ENCODE data around the gene PRKCA. TPM values are rescaled to one million over a fixed set of nuclear protein-coding genes. Genes with fewer than 3 reads are reported as not detected.

The PRKCA gene
- polyA plus RNA-seq, 1 donor = 24.4 TPM

- H3K9me3 ChIP-seq (ENCODE audit: control insufficient read depth, low read depth, low read length) = no peaks in the 10 kb centered on the region
- H3K4me3 ChIP-seq (ENCODE audit: low read length) = no peak overlapping the region
- H3K27ac ChIP-seq (ENCODE audit: low read length) = no peak overlapping the region
- peaks cover 42% of the 10 kb centered on the region for H3K36me3 ChIP-seq (ENCODE audit: control insufficient read depth, insufficient read depth, low read length)
- 90% methylated on average over 3 of the region's 5 CpGs for WGBS (ENCODE audit: insufficient coverage, low lambda C conversion rate)
- no peak for DNase-seq
- H3K4me1 ChIP-seq (ENCODE audit: control insufficient read depth, insufficient read depth, low read length) = no peaks in the 10 kb centered on the region
- H3K27me3 ChIP-seq (ENCODE audit: control insufficient read depth, insufficient read depth, low read length) = no peaks in the 10 kb centered on the region
Measured at GRCh38 chr17:66746736-66747135, 444.3 kb downstream of the PRKCA start.

GRCh38 chr17:66747578-66748275 is 445.3 kb downstream of the PRKCA start:
- peaks cover 34% of the 10 kb centered on the region for H3K36me3 ChIP-seq (ENCODE audit: control insufficient read depth, insufficient read depth, low read length)

DNA sequence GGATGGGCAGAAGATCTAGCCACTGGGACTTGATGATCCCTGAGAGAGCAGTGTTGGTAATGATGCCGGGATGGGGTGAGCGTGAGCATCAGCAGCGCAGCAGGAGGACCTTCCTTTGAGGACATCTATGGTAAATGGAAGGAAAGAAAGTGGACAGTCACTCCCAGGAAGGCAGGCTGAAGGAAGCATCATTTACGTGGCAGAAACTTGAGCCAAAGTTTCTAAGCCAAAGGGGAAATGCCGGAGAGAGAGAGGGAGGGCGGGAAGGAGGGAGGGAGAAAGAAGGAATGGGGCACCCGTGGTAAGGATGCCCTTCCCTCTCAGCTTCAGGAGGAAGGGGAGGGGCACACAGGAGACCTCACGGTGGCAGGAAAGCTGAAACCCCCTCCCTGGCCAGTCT is 446.2 kb downstream of the PRKCA start:
- 94% methylated on average over 3 of the region's 8 CpGs for WGBS (ENCODE audit: insufficient coverage, low lambda C conversion rate)
- no peaks in the 10 kb centered on the region for H3K4me1 ChIP-seq (ENCODE audit: control insufficient read depth, insufficient read depth, low read length)
- peaks cover 32% of the 10 kb centered on the region for H3K36me3 ChIP-seq (ENCODE audit: control insufficient read depth, insufficient read depth, low read length)
- no peaks in the 10 kb centered on the region for H3K27me3 ChIP-seq (ENCODE audit: control insufficient read depth, insufficient read depth, low read length)
- no peak for DNase-seq
- H3K9me3 ChIP-seq (ENCODE audit: control insufficient read depth, low read depth, low read length) = no peaks in the 10 kb centered on the region
- no peak overlapping the region for H3K4me3 ChIP-seq (ENCODE audit: low read length)
- H3K27ac ChIP-seq (ENCODE audit: low read length) = no peak overlapping the region

More at GRCh38 chr17:66747578-66748275, 445.3 kb downstream of the PRKCA start:
- no peaks in the 10 kb centered on the region for H3K4me1 ChIP-seq (ENCODE audit: control insufficient read depth, insufficient read depth, low read length)
- no peak for DNase-seq
- H3K27me3 ChIP-seq (ENCODE audit: control insufficient read depth, insufficient read depth, low read length) = no peaks in the 10 kb centered on the region
- no peak overlapping the region for H3K4me3 ChIP-seq (ENCODE audit: low read length)
- WGBS (ENCODE audit: insufficient coverage, low lambda C conversion rate) = no CpG with 5 or more reads among the region's 17 CpGs
- H3K9me3 ChIP-seq (ENCODE audit: control insufficient read depth, low read depth, low read length) = no peaks in the 10 kb centered on the region
- H3K27ac ChIP-seq (ENCODE audit: low read length) = no peak overlapping the region

DNA sequence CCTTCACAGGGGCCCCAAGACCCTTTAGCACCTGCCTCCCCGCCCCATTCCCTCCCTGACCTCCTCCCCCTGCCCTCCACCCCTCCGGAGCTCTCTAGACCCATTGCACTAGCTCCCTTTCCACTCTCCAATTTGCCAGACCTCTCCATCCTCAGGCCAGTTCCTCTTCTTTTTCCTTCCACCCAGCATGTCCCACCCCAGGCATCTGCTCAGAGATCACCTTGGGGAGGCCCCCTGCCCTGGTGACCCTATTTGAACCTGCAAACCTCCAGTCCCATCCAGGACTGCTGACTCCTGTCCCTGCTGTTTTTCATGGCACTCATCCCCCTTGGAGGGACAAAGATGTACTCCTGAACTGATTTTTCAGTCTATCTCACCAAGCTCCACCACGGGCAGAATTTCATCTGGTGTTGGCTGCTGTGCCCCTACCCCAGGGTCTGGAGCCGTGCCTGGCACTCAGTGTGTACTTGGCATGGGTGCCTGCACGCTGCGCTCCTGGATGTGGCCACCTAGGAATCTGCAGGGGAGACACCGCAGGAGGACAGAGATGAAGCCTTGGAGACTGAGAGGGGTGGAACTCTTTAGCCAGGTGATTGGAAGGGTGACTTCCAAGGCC is 446.9 kb downstream of the PRKCA start:
- H3K9me3 ChIP-seq (ENCODE audit: control insufficient read depth, low read depth, low read length) = no peaks in the 10 kb centered on the region
- no peak overlapping the region for H3K4me3 ChIP-seq (ENCODE audit: low read length)
- no peaks in the 10 kb centered on the region for H3K27me3 ChIP-seq (ENCODE audit: control insufficient read depth, insufficient read depth, low read length)
- H3K36me3 ChIP-seq (ENCODE audit: control insufficient read depth, insufficient read depth, low read length) = peaks cover 30% of the 10 kb centered on the region
- no CpG with 5 or more reads among the region's 7 CpGs for WGBS (ENCODE audit: insufficient coverage, low lambda C conversion rate)
- no peak for DNase-seq
- H3K4me1 ChIP-seq (ENCODE audit: control insufficient read depth, insufficient read depth, low read length) = no peaks in the 10 kb centered on the region
- H3K27ac ChIP-seq (ENCODE audit: low read length) = no peak overlapping the region

GRCh38 chr17:66750116-66750515 is 447.7 kb downstream of the PRKCA start:
- no peak overlapping the region for H3K27ac ChIP-seq (ENCODE audit: low read length)
- H3K27me3 ChIP-seq (ENCODE audit: control insufficient read depth, insufficient read depth, low read length) = no peaks in the 10 kb centered on the region
- no peaks in the 10 kb centered on the region for H3K9me3 ChIP-seq (ENCODE audit: control insufficient read depth, low read depth, low read length)
- no CpG with 5 or more reads among the region's 7 CpGs for WGBS (ENCODE audit: insufficient coverage, low lambda C conversion rate)
- H3K4me1 ChIP-seq (ENCODE audit: control insufficient read depth, insufficient read depth, low read length) = no peaks in the 10 kb centered on the region
- DNase-seq = no peak
- H3K36me3 ChIP-seq (ENCODE audit: control insufficient read depth, insufficient read depth, low read length) = peaks cover 24% of the 10 kb centered on the region
- H3K4me3 ChIP-seq (ENCODE audit: low read length) = no peak overlapping the region

DNA sequence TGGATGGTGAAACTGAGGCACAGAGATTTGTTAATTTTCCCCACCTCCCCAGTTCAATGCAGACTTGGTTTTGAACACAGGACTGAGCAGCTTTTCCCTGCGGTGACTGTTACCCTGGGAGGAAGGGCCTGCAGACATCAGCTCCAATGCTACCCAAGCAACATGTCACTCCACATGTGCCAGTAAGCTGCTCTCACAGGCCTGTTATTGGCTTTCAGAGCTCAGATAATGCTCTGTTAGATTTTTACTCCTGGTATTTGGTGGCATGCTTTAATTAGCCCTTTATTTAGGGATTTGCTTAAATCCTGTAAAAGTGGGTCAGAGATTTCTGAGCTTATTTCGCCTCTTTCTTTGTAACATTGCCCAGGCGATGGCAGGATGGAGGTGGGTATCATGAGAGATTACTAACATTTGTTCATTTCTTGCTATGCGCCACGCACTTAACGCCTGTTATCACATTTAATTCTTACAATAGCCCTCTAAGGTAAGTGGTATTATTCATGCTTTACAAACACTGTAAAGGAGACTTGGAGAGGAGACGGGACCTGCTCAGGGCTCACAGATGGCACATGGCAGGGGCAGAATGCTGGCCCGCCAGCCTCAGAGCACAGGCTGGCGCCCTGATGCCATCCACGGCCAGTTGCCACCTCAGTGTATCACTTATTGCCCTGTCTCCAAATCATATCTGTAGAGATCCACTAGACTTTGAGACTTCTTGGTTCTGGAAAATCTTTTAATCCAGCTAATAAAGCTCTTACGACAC is 448.5 kb downstream of the PRKCA start:
- Histone ChIP-seq H3K36me3 (ENCODE audit: control insufficient read depth, insufficient read depth, low read length) (peaks cover 26% of the 10 kb centered on the region), H3K4me1 (ENCODE audit: control insufficient read depth, insufficient read depth, low read length) (no peaks in the 10 kb centered on the region), H3K9me3 (ENCODE audit: control insufficient read depth, low read depth, low read length) (no peaks in the 10 kb centered on the region), H3K27me3 (ENCODE audit: control insufficient read depth, insufficient read depth, low read length) (no peaks in the 10 kb centered on the region), H3K27ac (ENCODE audit: low read length) (no peak overlapping the region), H3K4me3 (ENCODE audit: low read length) (no peak overlapping the region)
- no peak for DNase-seq
- 80% methylated on average over 2 of the region's 11 CpGs for WGBS (ENCODE audit: insufficient coverage, low lambda C conversion rate)

- Histone ChIP-seq H3K27me3 (ENCODE audit: control insufficient read depth, insufficient read depth, low read length) (no peaks in the 10 kb centered on the region), H3K4me1 (ENCODE audit: control insufficient read depth, insufficient read depth, low read length) (no peaks in the 10 kb centered on the region), H3K4me3 (ENCODE audit: low read length) (no peak overlapping the region), H3K27ac (ENCODE audit: low read length) (no peak overlapping the region), H3K9me3 (ENCODE audit: control insufficient read depth, low read depth, low read length) (no peaks in the 10 kb centered on the region), H3K36me3 (ENCODE audit: control insufficient read depth, insufficient read depth, low read length) (peaks cover 26% of the 10 kb centered on the region)
- DNase-seq = no peak
- WGBS (ENCODE audit: insufficient coverage, low lambda C conversion rate) = no CpG with 5 or more reads among the region's 3 CpGs
Measured at GRCh38 chr17:66751771-66752170, 449.4 kb downstream of the PRKCA start.

GRCh38 chr17:66752411-66752810 is 450.0 kb downstream of the PRKCA start:
- H3K4me1 ChIP-seq (ENCODE audit: control insufficient read depth, insufficient read depth, low read length) = no peaks in the 10 kb centered on the region
- DNase-seq = no peak
- no CpG with 5 or more reads among the region's 3 CpGs for WGBS (ENCODE audit: insufficient coverage, low lambda C conversion rate)
- peaks cover 24% of the 10 kb centered on the region for H3K36me3 ChIP-seq (ENCODE audit: control insufficient read depth, insufficient read depth, low read length)
- H3K4me3 ChIP-seq (ENCODE audit: low read length) = no peak overlapping the region
- no peaks in the 10 kb centered on the region for H3K9me3 ChIP-seq (ENCODE audit: control insufficient read depth, low read depth, low read length)
- H3K27me3 ChIP-seq (ENCODE audit: control insufficient read depth, insufficient read depth, low read length) = no peaks in the 10 kb centered on the region
- H3K27ac ChIP-seq (ENCODE audit: low read length) = no peak overlapping the region

- Histone ChIP-seq H3K36me3 (ENCODE audit: control insufficient read depth, insufficient read depth, low read length) (peaks cover 21% of the 10 kb centered on the region), H3K27ac (ENCODE audit: low read length) (no peak overlapping the region), H3K4me3 (ENCODE audit: low read length) (no peak overlapping the region), H3K4me1 (ENCODE audit: control insufficient read depth, insufficient read depth, low read length) (no peaks in the 10 kb centered on the region), H3K9me3 (ENCODE audit: control insufficient read depth, low read depth, low read length) (no peaks in the 10 kb centered on the region), H3K27me3 (ENCODE audit: control insufficient read depth, insufficient read depth, low read length) (no peaks in the 10 kb centered on the region)
- no CpG with 5 or more reads among the region's 11 CpGs for WGBS (ENCODE audit: insufficient coverage, low lambda C conversion rate)
- no peak for DNase-seq
Measured at GRCh38 chr17:66753126-66753920, 450.9 kb downstream of the PRKCA start.

Data from large intestine (tissue), 3 donors.